Measurements from ENCODE around the gene MYO1D.
"Not testable (repeated sequence)": the region's sequence is repeated elsewhere in the genome, so short reads cannot be mapped to it uniquely, and the experiment has no call there.

The MYO1D gene

DNA sequence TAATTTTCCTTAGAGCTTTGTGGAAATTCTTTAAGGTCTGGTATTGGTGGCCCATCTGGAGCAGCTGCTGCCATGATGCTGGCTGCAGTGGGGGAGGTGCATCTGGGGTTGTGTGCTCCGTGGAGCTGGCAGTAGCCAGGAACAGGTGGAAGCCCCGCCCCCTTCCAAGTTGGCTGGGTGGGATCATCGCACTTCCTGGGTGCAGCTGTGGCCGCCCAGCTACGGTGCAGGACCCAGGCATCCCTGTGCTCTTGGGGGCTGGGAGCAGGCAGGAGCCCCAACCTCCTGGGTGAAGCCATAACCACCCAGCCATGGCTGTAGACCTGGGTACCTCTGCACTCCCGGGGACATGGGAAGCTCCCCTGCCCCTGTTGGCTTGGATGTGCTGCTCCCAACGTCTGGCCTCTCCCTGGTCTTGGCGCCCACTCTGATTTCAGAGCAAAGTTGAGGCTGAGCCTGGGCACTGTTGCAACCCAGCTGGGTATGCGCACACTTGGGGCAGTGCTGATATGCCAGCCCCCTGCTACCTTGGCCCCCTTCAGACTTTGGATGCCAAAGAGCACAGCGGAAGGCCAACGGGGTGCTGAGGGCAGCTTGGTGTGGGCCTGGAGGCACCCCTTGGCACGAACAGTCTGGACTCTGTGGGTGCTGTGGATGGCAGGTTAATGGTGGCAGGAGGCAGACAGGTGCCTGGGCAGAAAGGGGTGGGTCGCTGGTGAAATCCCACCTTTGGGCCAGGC lies 145.2 kb downstream of the MYO1D start:
- DNase-seq (ENCODE audit: low read depth in 2 of 2) = no peak

DNA sequence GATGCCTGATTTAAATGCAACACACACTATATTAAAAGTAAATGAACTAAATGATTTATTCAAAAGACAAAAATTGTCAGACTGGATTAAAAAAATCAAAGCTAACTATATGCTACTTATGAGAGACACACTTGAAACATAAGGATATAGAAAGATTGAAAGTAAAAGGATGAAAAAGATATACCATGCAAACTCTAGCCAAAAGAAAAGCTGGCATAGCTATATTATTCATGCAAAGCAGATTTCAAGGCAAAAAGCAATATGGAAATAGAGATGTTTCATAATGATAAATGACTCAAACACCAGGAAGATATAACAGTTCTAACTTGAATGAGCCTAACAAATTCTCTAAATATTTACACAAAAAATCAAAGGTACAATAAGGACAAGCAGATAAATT lies 149.2 kb downstream of the MYO1D start:
- DNase-seq (ENCODE audit: low read depth in 2 of 2) = no peak

DNA sequence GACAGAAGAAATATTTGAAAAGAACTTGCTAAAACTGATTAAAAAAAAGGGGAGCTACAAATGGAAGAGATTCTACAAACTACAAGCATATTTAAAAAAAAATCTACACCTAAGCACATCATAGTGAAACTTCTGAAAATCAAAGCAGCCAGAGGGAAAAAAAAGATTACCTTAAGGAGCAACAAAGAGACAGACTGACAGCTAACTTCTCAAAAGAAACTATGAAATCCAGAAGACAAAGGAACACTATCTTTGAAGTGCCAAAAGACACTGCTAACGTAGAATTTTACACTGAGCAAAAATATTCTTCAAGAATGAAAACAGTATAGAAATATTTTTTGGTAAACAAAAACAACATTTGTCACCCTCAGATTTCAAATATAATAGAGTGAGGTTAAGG lies 151.2 kb downstream of the MYO1D start:
- DNase-seq (ENCODE audit: low read depth in 2 of 2) = no peak

DNA sequence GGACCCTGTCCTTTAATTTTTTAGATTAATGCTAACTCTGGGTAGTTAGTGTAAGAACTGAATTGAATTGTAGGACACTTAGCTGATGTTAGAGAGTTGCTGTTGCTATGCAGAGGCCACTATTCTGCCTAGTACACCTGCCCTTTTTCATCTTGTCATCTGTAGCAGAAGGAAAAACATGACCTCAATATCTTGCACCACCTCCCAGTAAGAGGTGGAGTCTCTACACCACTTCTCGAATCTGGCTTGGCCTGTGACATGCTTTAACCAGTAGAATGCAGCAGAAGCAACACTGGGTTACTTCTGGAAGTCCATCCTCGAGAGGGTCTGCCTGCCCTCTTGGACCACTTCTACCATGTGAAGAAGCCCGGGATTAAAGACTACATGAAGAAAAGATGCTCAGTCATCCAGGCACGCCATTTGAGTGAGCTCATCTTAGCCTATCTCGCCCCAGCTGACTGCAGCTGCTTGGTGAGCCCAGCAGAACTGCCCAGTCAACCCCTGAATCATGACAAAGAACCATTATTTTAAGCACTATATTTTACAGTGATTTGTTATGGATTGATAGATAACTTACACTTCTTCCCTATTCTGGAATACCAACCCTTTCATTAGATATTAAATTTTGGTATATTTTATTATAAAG lies 153.5 kb downstream of the MYO1D start:
- no peak for DNase-seq (ENCODE audit: low read depth in 2 of 2)

DNA sequence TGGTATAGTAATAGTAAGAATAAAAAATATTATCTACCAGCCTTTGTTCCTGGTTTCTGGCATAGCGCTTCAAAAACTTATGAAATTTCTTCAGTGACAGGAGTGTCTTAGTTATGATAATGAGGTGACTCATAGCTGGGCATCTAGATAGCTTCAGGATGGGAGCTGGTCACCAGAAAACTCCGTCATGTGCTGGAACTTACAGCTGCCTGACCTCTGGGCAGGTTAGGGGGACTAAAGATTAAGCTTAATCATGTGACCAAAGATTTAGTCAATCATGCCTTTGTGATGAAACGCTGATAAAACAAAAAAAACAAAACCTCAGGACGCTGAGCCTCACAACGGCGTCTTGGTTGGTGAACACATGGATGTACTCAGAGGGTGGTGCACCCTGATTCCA lies 154.2 kb downstream of the MYO1D start:
- DNase-seq (ENCODE audit: low read depth in 2 of 2) = no peak

- DNase-seq (ENCODE audit: low read depth in 2 of 2) = no peak
These were observed 156.3 kb downstream of the MYO1D start for GRCh38 chr17:32720671-32721070.

GRCh38 chr17:32719689-32720088 lies 157.2 kb downstream of the MYO1D start:
- DNase-seq (ENCODE audit: low read depth in 2 of 2) = no peak

DNA sequence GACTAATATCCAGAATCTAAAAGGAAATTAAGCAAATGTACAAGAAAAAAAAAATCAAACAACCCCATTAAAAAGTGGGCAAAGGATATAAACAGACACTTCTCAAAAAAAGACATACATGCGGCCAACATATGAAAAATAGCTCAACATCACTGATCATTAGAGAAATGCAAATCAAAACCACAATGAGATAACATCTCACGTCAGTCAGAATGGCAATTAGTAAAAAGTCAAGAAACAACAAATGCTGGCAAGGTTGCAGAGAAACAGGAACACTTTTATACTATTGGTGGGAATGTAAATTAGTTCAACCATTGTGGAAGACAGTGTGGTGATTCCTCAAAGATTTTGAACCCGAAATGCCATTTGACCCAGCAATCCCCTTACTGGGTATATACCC lies 162.0 kb downstream of the MYO1D start:
- not testable (repeated sequence) for DNase-seq (ENCODE audit: low read depth in 2 of 2)

GRCh38 chr17:32714206-32714605 lies 162.7 kb downstream of the MYO1D start:
- not testable (repeated sequence) for DNase-seq (ENCODE audit: low read depth in 2 of 2)

GRCh38 chr17:32713081-32713480 lies 163.8 kb downstream of the MYO1D start:
- no peak for DNase-seq (ENCODE audit: low read depth in 2 of 2)

GRCh38 chr17:32709562-32709961 lies 167.4 kb downstream of the MYO1D start:
- no peak for DNase-seq (ENCODE audit: low read depth in 2 of 2)

- no peak for DNase-seq (ENCODE audit: low read depth in 2 of 2)
These were observed 175.1 kb downstream of the MYO1D start for GRCh38 chr17:32701871-32702270.

- DNase-seq (ENCODE audit: low read depth in 2 of 2) = no peak
These were observed 177.7 kb downstream of the MYO1D start for GRCh38 chr17:32699247-32699646.

DNA sequence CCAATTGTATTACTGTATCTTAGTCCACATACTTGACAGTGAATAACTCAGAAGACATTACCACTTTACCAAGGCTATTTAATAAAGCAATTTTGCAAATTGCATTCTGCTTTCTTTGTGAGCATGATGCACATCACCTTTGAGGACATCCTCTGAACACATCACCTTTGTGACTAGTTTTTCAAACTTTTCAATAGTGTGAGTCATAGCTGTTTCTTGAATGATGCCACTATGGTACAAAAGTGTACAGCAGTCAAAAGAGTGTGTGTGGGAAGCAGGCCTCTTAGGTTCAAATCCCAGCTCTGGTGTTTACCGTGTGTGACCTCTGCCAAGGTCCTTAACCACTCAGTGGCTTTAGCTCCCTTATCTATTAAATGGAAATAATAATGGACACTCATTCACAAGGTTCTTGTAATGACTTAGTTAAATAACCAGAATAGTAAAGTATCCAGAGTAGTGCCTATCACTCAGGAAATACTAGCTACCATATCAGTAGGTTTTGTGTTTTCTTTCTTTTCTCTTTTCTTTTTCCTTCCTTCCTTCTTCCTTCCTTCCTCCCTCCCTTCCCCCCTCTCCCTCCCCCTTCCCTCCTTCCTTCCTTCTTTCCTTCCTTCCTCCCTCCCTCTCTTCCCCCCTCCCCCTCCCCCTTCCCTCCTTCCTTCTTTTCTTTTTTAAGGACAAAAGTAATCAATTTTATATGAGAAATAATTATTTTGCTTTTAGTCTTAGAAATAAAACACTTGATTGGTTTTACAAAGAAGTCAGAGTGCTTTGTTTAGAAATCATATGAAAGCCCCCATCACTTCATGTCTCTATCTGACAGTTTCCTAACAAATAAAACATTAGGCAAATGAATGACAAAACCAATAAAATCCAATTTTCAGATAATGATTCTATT lies 178.9 kb downstream of the MYO1D start:
- no peak for DNase-seq (ENCODE audit: low read depth in 2 of 2)

DNA sequence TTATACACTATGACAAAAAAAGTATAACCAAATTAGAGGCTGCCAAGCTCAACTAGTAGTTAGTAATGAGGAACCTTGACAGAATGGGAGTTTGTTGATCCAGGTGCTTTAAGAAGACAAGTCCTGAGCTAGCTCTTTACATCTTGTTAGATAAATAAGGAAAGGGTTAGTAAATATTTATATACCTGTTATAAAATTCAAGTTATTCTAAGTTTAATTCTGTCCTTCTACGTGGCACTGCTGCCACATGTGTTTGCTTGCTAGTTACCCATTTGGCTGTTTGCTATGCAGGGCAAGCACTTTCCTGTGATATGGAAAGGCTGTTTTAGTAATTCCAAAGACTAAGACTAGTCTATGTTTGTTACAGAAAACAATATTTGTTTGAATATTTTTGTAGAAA lies 180.5 kb downstream of the MYO1D start:
- no peak for DNase-seq (ENCODE audit: low read depth in 2 of 2)

DNA sequence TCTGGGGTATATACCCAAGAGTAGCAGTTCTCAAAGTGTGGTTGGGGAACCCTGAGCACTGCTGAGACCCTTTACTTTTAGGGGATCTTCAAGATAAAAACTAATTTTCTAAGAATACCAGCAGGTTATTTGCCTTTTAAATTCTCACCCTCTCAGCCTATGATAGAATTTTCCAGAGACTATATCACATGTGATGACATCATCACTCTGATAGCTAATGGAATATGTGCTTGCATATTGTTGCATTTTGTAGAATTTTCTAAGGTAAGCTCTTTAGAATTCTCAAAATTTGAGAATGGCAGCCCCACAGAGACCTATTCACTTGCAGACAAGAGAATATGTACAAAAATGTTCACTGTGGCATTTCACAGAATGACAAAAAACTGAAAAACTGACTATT lies 181.1 kb downstream of the MYO1D start:
- no peak for DNase-seq (ENCODE audit: low read depth in 2 of 2)

GRCh38 chr17:32693194-32693897 lies 183.6 kb downstream of the MYO1D start:
- no peak for DNase-seq (ENCODE audit: low read depth in 2 of 2)

DNA sequence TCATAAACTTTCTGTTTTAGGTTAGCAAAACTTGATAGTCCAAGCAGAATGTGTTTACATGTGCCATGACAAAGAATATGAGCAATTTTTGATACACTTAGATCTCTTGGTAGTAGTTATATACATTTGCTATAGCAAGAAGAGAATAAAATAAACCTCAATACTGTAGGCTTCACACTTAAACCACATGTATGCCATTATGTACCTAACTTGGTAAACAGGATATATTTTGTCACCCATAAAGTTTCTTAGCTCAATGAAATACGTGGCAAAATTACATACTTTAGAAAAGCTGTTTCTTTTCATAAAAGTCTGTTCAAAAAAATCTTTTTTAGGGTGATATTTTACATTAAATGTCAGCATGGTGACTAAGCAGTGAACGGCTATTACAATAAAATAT lies 184.7 kb downstream of the MYO1D start:
- DNase-seq (ENCODE audit: low read depth in 2 of 2) = no peak

DNA sequence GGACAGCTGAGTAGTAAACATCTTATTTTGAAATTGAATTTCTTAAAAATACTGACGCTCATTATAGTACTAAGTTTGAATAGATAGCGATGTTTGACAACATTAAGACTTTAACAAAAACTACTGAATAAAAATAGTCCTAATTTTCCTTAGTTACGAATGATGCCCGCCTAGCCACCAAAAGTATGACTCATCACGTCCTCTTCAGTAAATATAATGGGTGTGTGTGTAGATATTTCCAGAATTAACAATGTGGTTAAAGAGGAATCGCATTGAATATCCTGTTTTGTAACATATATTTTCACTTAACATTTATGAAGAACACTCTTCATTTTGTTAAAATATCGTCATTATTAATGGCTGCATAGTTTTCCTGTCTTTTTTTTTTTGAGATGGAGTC lies 187.6 kb downstream of the MYO1D start:
- no peak for DNase-seq (ENCODE audit: low read depth in 2 of 2)

DNA sequence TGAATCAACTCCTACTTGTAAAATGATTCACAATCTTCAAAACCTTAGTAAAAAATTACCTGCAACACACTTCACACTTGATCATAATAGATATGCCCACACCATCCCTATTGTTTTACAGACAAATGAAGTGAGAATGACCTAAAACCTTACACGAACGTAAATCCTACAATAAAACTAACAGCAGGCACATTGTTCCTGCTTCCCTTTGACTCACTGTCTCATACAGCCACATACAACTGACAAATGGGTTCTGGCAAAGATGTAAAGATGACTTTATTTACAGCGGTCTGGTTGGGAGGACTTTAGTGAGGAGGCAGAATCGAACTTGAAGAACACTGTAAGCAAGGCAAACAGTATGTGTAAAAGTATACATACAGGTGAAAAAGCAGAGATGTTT lies 188.7 kb downstream of the MYO1D start:
- DNase-seq (ENCODE audit: low read depth in 2 of 2) = no peak

- DNase-seq (ENCODE audit: low read depth in 2 of 2) = no peak
These were observed 192.6 kb downstream of the MYO1D start for GRCh38 chr17:32684087-32684958.

Measured in activated CD4-positive, alpha-beta T cell treated with anti-CD3 and anti-CD28 coated beads for 24 hours (primary cell).